ENCODE measurements around the gene PAK3. TPM values are rescaled to one million over a fixed set of nuclear protein-coding genes. Genes with fewer than 3 reads are reported as not detected.

Gene PAK3
- total RNA-seq, 2 experiments from 2014 or later, result 0.05 TPM; not detected in 1

DNA sequence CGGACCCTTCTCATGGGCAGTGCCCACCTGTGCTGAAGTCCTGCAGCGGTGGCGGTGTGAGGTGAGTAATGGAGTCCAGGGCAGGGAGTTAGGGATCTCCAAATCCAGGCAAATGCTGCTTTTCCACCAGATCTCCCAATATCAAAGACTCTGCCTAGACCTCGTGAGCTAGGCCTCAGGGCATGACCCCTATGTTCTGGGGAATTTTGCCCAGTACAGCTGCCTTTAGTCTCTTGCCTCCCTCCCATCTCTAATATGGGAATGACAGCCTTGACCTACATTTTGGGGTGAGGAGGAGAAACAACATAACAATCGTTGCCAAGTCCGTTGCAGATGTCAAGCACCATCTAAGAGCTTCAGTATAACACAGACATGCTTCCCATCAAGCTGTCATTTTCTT, 7.3 kb downstream of the PAK3 start:
- H3K4me3 Mint-ChIP-seq, result no peak overlapping the region
- DNase-seq (no peak), ATAC-seq (no peak)
- POLR2A ChIA-PET, result no interaction called here
- no peak overlapping the region for H3K27ac Mint-ChIP-seq
- no peaks in the 10 kb centered on the region for H3K9me3 Mint-ChIP-seq (ENCODE audit: insufficient read depth)
- CTCF ChIA-PET, result interaction anchor here (1.3 kb wide), 1 partner anchor 21 kb away, joined by 4 read pairs; no protein-coding TSS in a partner anchor
- peaks cover 6% of the 10 kb centered on the region for H3K4me1 Mint-ChIP-seq (ENCODE audit: low read depth)
- no peaks in the 10 kb centered on the region for H3K27me3 Mint-ChIP-seq (ENCODE audit: low read depth)
- no peaks in the 10 kb centered on the region for H3K36me3 Mint-ChIP-seq (ENCODE audit: low read depth)

DNA sequence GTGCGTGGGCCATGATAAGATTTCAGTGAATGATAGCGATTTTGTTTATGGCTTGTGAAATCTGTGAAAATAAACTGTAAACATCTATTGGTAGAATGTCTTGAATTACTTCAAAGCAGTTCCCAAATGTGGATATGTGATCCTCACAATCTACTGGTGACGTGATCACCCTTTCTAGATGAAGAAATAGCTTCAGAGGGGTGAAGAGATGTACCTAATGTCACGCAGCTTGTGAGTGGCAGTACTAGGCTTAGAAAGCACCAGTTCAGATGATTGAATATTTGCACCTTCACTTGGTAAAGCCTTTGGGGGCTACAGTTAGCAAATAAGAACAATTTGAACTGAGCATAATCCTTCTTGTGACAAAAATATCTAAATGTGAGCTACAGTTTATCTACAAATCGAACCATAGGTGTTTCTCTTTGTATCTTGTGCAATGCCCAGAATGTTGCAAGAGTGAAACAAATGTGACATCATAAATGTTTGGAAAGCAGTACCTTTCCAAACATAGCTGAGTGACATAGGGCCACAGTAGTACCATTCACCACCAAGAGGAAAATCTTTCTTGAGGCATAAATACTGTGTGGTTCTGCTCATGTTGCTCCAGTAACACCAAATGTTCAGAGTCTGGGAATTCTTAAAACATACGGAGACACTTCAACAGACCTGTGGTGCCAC, 14.2 kb downstream of the PAK3 start:
- ATAC-seq (no peak), DNase-seq (no peak)
- Mint-ChIP-seq H3K27ac (no peak overlapping the region), H3K27me3 (ENCODE audit: low read depth) (no peaks in the 10 kb centered on the region), H3K9me3 (ENCODE audit: insufficient read depth) (no peaks in the 10 kb centered on the region), H3K4me3 (no peak overlapping the region), H3K4me1 (ENCODE audit: low read depth) (no peaks in the 10 kb centered on the region), H3K36me3 (ENCODE audit: low read depth) (no peaks in the 10 kb centered on the region)
- POLR2A ChIA-PET, result no interaction called here
- CTCF ChIA-PET, result interaction anchor here (1.0 kb wide), 1 partner anchor 12 kb away, joined by 3 read pairs; no protein-coding TSS in a partner anchor

DNA sequence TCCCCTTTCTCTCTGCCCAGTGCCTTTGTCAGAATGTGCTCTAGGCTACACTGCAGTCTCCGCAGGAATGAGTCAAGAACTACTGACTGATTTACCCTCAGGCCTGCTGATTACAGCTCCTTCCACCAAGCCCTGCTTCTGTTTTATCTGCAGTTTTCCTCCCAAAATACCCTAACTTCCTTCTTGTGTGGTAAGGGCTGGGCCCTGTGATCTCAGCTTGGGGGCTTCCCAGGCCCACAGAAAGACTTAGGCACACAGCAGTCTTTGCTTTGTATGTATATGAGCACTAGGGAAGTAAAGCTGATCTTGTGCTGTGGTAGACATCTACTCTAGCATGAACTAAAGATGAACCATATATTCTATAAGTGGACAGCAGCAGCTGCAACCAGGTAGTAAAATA, 18.8 kb downstream of the PAK3 start:
- ChIA-PET CTCF (interaction anchor here (1.2 kb wide), 1 partner anchor 15 kb away, joined by 4 read pairs; no protein-coding TSS in a partner anchor), POLR2A (no interaction called here)
- H3K27me3 Mint-ChIP-seq (ENCODE audit: low read depth), result no peaks in the 10 kb centered on the region
- no peaks in the 10 kb centered on the region for H3K36me3 Mint-ChIP-seq (ENCODE audit: low read depth)
- no peak overlapping the region for H3K4me3 Mint-ChIP-seq
- DNase-seq, result no peak
- no peak overlapping the region for H3K27ac Mint-ChIP-seq
- no peaks in the 10 kb centered on the region for H3K9me3 Mint-ChIP-seq (ENCODE audit: insufficient read depth)
- no peak for ATAC-seq
- no peaks in the 10 kb centered on the region for H3K4me1 Mint-ChIP-seq (ENCODE audit: low read depth)

DNA sequence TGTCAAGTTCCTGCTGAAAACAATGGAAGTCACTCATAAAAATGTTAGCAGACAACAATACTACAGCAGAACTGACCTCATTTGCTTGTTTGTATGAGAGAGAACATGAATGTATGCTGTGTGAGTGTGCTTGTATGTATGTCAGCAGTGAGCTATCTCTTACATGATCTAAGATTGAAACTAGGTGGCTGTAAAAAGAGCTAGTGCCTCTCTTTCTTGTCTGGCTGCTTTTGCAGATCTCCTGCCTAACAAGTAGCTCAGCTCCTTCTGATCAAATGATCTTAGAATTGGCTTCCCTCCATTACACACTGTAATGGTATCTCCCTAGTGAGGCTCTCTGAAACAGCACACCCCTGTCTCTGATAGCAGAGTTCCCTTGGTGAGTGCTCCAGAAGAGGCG, 20.7 kb downstream of the PAK3 start:
- ATAC-seq (no peak), DNase-seq (no peak)
- no peaks in the 10 kb centered on the region for H3K4me1 Mint-ChIP-seq (ENCODE audit: low read depth)
- H3K36me3 Mint-ChIP-seq (ENCODE audit: low read depth), result no peaks in the 10 kb centered on the region
- no peaks in the 10 kb centered on the region for H3K9me3 Mint-ChIP-seq (ENCODE audit: insufficient read depth)
- H3K27ac Mint-ChIP-seq, result no peak overlapping the region
- POLR2A ChIA-PET, result no interaction called here
- CTCF ChIA-PET, result interaction anchor here (2.1 kb wide), 1 partner anchor 16 kb away, joined by 8 read pairs; no protein-coding TSS in a partner anchor
- no peaks in the 10 kb centered on the region for H3K27me3 Mint-ChIP-seq (ENCODE audit: low read depth)
- H3K4me3 Mint-ChIP-seq, result no peak overlapping the region

DNA sequence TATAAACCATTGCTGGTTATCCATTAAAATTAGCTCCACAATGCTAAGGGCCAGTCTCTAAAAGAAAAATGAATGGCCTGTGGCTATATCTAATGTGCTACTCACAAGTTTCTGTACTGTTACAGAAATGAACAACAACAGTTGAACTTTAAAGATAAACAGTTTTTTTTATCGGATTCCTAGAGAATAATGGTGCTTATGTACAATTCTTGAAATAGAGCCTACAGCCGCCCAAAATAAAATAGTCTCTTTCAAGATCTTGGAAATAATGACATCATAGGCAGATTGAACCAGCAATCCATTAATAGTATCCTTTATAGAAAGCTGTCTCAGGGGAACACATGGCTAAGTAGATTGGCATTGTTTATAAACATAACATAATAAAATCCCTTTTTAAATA, 23.4 kb downstream of the PAK3 start:
- ChIA-PET POLR2A (no interaction called here), CTCF (no interaction called here)
- peaks cover 11% of the 10 kb centered on the region for H3K4me1 Mint-ChIP-seq (ENCODE audit: low read depth)

DNA sequence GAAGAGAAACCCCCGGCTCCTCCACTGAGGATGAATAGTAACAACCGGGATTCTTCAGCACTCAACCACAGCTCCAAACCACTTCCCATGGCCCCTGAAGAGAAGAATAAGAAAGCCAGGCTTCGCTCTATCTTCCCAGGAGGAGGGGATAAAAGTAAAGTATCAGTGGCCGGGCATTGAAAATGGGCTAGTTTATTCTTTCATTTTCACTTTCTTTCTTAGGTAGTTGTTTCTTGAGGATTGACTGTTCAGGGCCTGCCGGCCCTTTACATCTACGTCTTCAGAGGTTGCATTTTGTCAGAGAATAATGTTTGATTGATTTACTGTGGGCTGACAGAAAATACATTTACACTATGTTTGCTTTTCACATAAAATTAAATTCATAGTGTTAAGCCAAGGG, 27.1 kb downstream of the PAK3 start:
- DNase-seq (no peak), ATAC-seq (peak; percentile 57)
- H3K9me3 Mint-ChIP-seq (ENCODE audit: insufficient read depth), result no peaks in the 10 kb centered on the region
- CTCF ChIA-PET, result interaction anchor here (1.6 kb wide), 1 partner anchor 19 kb away, joined by 4 read pairs; no protein-coding TSS in a partner anchor
- H3K27me3 Mint-ChIP-seq (ENCODE audit: low read depth), result no peaks in the 10 kb centered on the region
- POLR2A ChIA-PET, result no interaction called here
- peak overlapping the region; percentile 65 for H3K4me3 Mint-ChIP-seq
- H3K4me1 Mint-ChIP-seq (ENCODE audit: low read depth), result peaks cover 16% of the 10 kb centered on the region
- H3K27ac Mint-ChIP-seq, result peak overlapping the region; percentile 71
- H3K36me3 Mint-ChIP-seq (ENCODE audit: low read depth), result no peaks in the 10 kb centered on the region

More for the DNA sequence above, 23.4 kb downstream of the PAK3 start:
- no peaks in the 10 kb centered on the region for H3K36me3 Mint-ChIP-seq (ENCODE audit: low read depth)
- DNase-seq (no peak), ATAC-seq (no peak)
- H3K4me3 Mint-ChIP-seq, result no peak overlapping the region
- no peak overlapping the region for H3K27ac Mint-ChIP-seq
- no peaks in the 10 kb centered on the region for H3K9me3 Mint-ChIP-seq (ENCODE audit: insufficient read depth)
- no peaks in the 10 kb centered on the region for H3K27me3 Mint-ChIP-seq (ENCODE audit: low read depth)

DNA sequence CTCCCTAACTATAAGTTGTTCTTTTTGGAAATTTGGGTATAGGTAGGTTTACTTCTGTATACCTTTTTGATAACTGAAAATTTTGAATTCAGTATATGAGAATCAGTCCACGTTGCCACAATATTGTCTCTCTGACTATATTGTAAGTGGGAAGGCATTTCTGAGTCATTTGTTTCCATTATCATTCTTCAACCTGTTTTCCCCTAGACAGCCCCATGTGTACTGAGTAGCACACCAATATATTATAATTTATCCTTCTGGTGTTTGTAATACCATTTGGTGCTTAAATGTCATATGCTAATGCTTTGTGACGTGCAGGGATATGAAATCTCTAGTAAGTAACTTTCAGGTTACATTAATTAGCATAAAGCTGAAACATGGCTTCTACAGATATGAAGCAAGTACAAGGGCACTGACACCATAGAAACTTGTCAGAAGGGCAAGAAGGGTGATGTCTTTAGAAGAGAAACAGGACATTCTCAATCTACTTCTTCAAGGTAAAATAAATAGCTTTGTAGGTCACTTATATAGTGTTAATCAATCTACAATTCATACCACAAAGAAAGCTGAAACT, 27.7 kb downstream of the PAK3 start:
- no peak overlapping the region for H3K27ac Mint-ChIP-seq

DNA sequence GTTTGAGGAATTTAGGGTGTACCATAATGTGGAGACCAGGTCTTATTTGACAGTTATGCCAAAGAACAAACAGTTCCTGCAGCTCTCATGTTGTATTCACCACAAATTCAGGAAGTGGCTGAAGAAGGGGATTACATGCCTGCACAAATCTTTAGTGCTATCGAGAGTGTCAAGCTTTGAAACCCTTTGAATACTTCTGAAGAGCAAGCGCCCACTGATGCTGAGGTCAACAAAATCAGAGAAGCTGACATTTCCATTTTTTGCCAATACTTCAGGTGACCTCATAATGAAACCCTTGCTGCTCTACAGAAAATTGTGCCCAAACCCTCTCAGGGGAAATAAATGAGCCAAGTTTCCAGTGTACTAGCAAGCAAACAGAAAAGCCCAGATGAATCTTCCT, 28.4 kb downstream of the PAK3 start:
- H3K4me1 Mint-ChIP-seq (ENCODE audit: low read depth), result peaks cover 16% of the 10 kb centered on the region
- H3K27me3 Mint-ChIP-seq (ENCODE audit: low read depth), result no peaks in the 10 kb centered on the region
- POLR2A ChIA-PET, result no interaction called here
- no peak overlapping the region for H3K4me3 Mint-ChIP-seq
- CTCF ChIA-PET, result interaction anchor here (0.6 to 1.6 kb wide), 2 partner anchors 20 to 23 kb away, joined by 3 to 4 read pairs; no protein-coding TSS in a partner anchor
- no peaks in the 10 kb centered on the region for H3K9me3 Mint-ChIP-seq (ENCODE audit: insufficient read depth)
- H3K36me3 Mint-ChIP-seq (ENCODE audit: low read depth), result no peaks in the 10 kb centered on the region
- ATAC-seq (no peak), DNase-seq (no peak)
- H3K27ac Mint-ChIP-seq, result no peak overlapping the region

More for the DNA sequence above, 27.7 kb downstream of the PAK3 start:
- H3K4me3 Mint-ChIP-seq, result peak overlapping the region; percentile 65
- H3K4me1 Mint-ChIP-seq (ENCODE audit: low read depth), result peaks cover 16% of the 10 kb centered on the region
- DNase-seq (no peak), ATAC-seq (peak; percentile 58)
- ChIA-PET POLR2A (no interaction called here), CTCF (interaction anchor here (0.6 to 1.6 kb wide), 2 partner anchors 20 to 24 kb away, joined by 3 to 4 read pairs; no protein-coding TSS in a partner anchor)
- no peaks in the 10 kb centered on the region for H3K36me3 Mint-ChIP-seq (ENCODE audit: low read depth)
- H3K27me3 Mint-ChIP-seq (ENCODE audit: low read depth), result no peaks in the 10 kb centered on the region
- H3K9me3 Mint-ChIP-seq (ENCODE audit: insufficient read depth), result no peaks in the 10 kb centered on the region

DNA sequence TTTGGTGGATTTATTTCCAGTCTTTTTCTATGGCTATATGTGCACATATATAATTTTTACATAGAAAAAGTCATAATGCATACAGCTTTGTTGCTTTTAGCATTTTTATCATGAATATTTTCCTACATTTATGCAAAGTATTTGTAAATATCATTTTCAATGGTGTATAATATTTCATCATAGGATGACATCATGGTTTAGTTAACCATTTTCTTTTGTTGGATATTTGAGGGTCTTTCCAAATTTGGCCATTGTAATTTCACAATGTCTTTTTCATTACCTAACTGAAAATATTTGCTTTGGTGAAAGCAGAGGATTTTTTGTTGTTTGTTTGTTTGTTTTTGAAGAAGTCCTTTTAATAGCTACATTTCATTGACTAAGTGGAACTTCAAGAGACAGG, 31.0 kb downstream of the PAK3 start:
- ChIA-PET POLR2A (no interaction called here), CTCF (no interaction called here)
- H3K27me3 Mint-ChIP-seq (ENCODE audit: low read depth), result no peaks in the 10 kb centered on the region
- H3K4me1 Mint-ChIP-seq (ENCODE audit: low read depth), result peaks cover 18% of the 10 kb centered on the region
- DNase-seq, result no peak
- H3K36me3 Mint-ChIP-seq (ENCODE audit: low read depth), result no peaks in the 10 kb centered on the region
- no peak overlapping the region for H3K27ac Mint-ChIP-seq
- no peak for ATAC-seq
- no peaks in the 10 kb centered on the region for H3K9me3 Mint-ChIP-seq (ENCODE audit: insufficient read depth)
- no peak overlapping the region for H3K4me3 Mint-ChIP-seq

DNA sequence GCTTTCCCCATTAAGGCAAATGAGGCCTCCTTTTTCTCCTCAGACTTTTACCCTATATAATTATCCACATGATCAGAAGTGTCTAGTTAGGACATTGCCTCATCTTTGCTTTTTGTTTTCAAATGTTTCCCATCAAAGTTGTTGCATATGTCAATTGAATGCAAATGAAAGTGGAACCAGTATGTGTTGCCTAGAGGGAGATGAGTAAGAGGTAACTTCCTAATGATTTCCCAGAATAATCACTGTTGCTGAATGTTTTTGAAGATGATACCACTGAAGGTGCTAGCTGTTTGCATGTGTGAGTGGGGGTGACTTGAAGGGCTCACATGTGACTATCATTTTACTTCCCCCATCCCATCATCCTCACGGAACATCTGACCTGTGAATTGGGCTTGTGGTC, 33.9 kb downstream of the PAK3 start:
- Mint-ChIP-seq H3K36me3 (ENCODE audit: low read depth) (no peaks in the 10 kb centered on the region), H3K9me3 (ENCODE audit: insufficient read depth) (no peaks in the 10 kb centered on the region), H3K4me3 (no peak overlapping the region), H3K27ac (no peak overlapping the region), H3K27me3 (ENCODE audit: low read depth) (no peaks in the 10 kb centered on the region), H3K4me1 (ENCODE audit: low read depth) (peaks cover 7% of the 10 kb centered on the region)
- POLR2A ChIA-PET, result no interaction called here
- ATAC-seq, result no peak
- CTCF ChIA-PET, result no interaction called here
- DNase-seq, result no peak

DNA sequence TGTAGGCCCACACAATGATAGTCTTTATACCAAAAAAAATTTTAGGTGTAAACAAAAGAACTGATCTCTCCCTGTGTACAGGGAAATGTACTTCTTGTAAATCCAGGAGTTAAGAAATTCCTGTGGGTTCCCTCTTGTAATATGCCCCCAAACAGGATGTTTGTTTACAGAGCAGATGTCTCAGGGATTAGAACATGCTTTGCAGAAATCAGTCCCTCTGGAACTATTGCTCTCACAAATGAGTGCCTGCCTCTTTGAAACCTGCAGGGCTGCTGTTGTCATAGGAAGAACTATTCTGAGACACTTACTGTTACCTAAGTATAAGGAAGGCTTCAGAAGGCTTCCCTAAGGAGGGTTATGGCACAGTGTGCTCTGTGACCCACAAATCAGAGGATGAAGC, 35.6 kb downstream of the PAK3 start:
- H3K27ac Mint-ChIP-seq, result no peak overlapping the region
- no peaks in the 10 kb centered on the region for H3K36me3 Mint-ChIP-seq (ENCODE audit: low read depth)
- DNase-seq, result no peak
- no peak for ATAC-seq
- ChIA-PET POLR2A (no interaction called here), CTCF (no interaction called here)
- peaks cover 7% of the 10 kb centered on the region for H3K4me1 Mint-ChIP-seq (ENCODE audit: low read depth)
- H3K27me3 Mint-ChIP-seq (ENCODE audit: low read depth), result no peaks in the 10 kb centered on the region
- no peak overlapping the region for H3K4me3 Mint-ChIP-seq
- no peaks in the 10 kb centered on the region for H3K9me3 Mint-ChIP-seq (ENCODE audit: insufficient read depth)

DNA sequence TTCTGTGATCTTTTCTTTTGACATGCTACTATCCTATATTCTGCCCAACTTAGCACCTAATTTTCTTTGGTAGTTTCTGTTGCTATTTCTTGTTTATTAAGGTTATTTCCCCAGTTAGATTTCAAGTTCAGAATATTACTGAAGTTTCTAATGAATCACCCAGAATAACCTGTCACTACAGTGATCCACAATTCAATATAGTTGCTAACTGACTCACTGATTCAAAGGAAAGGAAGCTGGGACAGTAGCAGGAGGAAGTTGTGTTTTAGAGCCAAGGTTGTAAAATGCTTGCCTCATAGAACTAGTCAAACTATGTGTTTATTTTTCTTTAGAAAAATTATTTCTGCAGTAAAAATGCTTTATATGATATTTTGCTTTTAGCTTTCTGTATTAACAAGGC, 37.4 kb downstream of the PAK3 start:
- no peaks in the 10 kb centered on the region for H3K36me3 Mint-ChIP-seq (ENCODE audit: low read depth)
- no peaks in the 10 kb centered on the region for H3K27me3 Mint-ChIP-seq (ENCODE audit: low read depth)
- no peak overlapping the region for H3K4me3 Mint-ChIP-seq
- POLR2A ChIA-PET, result no interaction called here
- DNase-seq (no peak), ATAC-seq (no peak)
- H3K27ac Mint-ChIP-seq, result no peak overlapping the region
- no peaks in the 10 kb centered on the region for H3K9me3 Mint-ChIP-seq (ENCODE audit: insufficient read depth)
- peaks cover 7% of the 10 kb centered on the region for H3K4me1 Mint-ChIP-seq (ENCODE audit: low read depth)
- CTCF ChIA-PET, result no interaction called here
